Raji (cell line): ENCODE results near the gene SLC6A19.

Source experiments
- POLR2A ChIP-seq: IDR thresholded peaks from 2 replicates; pipeline ENCODE4 v1.6.1; 2011; ENCODE audit warnings: low read depth, low read length, control low read depth; ENCODE audit not compliant: insufficient read depth

Gene SLC6A19

DNA sequence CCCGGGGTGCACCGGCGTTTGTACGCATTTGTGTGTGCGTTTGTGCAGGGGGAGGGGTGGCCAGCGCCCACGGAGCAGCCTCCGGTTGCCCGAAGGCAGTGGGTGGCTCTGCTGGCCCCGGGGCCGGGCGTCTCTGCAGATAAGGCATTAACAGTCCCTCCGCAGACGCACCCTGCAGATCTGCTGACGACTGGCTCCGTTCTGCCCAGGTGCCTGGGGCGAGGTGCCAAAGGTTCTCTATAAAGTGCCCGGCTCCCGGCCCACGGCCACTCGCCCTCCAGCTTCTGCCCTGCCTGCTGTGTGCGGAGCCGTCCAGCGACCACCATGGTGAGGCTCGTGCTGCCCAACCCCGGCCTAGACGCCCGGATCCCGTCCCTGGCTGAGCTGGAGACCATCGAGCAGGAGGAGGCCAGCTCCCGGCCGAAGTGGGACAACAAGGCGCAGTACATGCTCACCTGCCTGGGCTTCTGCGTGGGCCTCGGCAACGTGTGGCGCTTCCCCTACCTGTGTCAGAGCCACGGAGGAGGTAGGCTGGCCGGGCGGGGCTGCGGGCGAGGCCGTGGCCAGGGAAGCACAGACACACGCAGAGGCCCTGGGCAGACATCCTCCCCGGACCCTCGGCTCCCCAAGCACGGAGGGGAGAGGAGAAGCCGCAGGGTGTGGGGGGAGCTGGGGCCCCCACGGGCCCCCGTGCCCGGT, at the start of gene SLC6A19:
SLC6A19 (plus strand) TSS at position 269 of the 699 bp plus-strand sequence; CDS start at position 325, 56 bp downstream.
- no peak for TF ChIP-seq POLR2A

DNA sequence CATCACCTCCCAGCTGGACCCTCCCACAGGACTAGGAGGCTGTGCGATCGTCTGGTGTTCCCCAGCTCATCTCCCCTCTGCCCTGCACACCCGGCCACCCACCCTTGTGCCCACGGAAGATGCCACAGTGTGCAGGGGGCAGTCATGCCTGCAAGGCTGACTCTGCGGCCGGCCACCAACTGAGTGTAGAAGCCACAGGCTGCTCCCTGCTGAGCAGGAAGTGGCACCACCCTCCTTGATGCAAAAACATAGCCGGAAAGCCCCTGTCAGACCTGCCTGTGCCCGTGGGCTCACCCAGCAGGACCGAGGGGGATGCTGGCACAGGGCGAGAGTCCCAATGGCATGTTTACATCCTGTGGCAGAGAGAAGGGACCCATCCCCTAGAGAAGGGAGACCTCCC, 49.2 kb upstream of the SLC6A19 start:
- no peak for TF ChIP-seq POLR2A

DNA sequence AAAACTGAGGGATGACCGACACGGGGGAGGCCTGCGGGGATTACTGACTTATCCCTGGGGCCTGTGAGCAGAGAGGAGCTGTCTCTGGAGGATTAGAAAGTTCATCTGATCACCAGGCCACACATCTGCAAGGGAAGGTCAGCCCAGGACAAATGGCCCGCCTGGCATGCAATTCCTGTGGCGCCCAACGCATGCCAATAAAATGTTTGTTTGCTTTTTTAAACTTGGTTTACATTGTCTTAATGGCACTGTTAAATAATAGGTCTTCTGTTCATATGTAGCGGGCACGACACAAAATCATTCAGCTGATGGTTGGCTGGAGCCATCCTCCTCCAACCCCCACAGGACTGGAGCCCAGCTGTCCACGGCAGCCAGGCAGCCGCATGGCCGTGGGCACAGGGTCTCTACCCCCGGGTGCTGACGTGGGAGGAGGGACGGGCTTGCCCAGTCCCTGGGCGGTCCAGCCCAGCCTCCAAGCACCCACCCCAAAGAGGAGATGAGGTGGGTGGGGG, 48.6 kb upstream of the SLC6A19 start:
- no peak for TF ChIP-seq POLR2A

DNA sequence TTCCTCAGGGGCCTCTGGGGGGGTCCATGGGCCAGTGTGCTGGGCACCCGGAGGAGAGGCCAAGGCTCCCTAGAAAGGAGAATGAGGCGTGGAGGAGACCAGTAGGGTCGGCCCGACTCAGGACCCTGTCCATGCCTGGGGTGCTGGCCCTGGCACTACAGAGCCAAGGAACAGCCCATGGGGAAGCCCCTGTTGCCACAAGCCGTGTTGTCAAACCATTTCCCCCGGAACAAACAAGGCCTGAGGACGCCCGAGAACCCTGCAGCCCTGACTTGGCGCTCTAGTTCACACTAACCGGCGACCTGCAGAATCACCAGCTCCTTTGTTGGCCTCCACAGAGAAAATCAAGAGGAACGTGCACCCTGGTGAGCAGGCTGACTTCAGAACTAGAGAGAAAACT, 48.0 kb upstream of the SLC6A19 start:
- no peak for TF ChIP-seq POLR2A

DNA sequence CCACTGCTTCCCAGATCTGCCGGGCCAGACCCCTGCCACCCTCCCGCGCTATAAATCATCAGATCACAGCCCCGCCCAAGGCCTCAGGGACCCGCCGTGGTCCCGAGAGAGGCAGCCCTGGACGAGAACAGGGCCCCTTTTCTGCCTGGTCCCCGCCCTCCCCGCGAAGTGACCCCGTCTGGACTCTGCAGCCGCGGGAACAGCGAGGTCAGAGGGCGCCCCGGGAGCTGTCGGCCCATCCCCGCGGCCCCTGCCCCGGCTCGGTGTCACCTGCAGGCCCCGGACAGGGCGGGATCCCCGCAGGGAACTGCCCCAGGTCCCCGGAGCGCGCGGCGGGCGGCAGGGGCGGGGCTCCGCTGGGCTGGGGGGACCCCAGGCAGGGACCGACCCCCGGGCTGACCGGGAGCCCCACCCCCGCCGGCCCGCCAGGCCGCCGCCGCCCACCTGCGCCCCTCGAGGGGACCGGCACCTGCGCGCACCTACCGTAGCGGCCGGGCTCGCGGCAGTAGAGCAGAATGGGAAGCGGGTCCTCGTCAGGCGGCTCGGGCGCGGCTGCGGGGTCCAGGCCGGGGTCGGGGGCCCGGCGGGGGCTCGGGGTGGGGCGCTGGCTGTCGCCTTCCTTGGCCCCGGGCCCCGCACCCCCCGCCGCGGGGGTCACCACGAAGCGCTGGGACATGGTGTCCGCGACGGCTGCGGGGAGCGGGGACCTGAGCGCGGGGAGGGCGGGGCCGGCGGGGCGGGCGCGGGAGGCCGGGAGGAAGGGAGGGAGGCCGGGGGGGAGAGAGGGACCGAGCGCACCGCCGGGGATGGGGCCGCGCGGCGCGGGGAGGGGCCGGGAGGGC, 46.0 kb upstream of the SLC6A19 start:
- no peak for TF ChIP-seq POLR2A

DNA sequence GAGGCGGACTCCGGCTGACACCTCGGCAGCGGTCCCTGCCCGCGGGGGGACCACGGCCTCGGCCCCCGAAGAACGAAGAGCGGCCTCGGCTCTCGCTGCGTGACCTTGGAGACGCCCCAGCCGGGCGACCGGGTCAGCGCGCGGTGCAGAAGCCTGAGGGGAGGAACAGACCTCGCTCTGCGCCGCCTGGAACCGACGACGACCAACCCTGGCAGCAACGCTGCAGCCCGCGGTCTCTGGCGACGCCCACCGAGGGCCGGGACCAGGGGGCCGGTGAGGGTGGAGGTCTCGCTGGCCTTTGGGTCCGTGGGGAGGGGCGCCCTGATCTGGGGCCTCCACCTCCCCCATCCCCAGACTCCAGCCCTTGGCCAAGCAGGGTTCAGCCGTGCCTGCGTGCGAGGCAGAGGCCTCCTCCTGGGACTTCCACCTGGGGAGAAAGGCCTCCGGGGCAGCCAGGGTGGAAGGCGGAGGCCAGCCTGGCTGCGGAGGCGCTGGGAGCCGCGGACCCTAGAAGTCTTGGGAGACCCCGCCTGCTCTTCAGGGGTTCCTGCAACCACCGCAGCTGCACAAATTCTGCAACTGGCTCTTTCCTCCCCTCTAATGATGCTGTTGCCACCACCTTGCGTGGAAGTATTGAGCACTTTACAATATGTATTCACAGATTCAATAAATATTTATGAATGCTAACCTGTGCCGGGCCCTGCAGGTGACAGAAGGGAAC, 45.2 kb upstream of the SLC6A19 start:
- TF ChIP-seq POLR2A = no peak

DNA sequence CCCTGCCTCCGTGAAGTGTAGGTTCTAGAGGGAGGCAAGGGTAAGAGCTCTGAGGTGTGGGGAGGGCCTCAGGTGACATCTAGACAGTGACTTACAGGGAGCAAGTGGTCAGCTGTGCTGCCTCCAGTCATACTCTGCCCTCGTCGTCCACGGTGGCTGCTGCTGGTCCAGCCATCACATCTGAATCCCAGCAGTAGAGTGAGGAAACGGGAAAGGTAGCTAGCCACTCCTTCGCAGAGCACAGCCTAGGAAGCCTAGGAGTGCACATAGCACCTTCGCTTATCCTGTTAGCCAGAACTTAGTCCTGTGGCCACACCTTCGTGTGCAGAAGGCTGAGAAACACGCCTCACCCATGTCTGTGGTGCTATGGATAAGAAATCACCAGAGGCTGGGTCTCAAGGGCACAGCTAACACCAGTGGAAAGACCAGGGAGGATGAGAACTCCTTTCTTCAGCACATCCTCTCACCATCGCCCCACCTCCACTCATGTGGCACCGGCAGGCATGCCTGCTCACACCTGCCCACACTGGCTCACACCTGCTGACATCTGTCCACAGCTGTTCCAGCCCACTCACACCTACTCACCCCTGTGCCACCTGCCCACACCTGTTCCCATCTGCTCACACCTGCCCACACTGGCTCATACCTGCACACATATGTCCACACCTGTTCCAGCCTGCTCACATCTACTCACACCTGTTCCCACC, 44.5 kb upstream of the SLC6A19 start:
- TF ChIP-seq POLR2A = no peak

DNA sequence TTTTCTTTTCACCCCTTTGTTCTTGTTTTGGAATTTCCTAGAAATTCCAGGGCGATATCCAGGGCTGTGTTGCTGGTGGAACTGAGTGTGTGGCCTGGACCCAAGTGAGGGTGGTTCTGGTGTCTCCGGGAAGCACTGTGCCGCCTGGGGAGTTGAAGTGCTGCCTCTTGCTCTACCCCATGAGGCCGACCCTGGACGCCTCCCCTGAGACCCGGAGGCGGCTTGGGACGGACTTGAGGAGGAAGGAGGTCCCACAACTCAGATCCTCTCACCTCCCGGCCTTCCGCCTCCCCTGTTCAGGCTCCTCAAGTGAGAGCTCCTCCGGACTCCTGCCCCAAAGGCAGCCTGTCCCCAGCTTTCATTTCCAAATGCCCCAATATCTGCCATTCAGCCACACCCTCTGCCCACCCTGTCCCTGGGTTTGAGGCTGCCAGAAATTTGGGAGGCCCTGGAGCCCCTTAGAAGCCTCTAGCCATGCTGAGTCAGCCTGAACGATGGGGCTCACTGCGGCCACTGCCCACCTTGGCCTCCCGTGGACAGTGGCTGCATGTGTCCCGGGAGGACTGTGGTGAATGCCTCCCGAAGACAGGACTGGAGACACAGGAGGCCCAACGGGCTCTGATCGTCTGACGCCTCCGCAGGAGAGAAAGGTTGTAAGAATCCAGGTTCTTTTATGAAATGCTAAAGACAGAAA, 42.6 kb upstream of the SLC6A19 start:
- no peak for TF ChIP-seq POLR2A

DNA sequence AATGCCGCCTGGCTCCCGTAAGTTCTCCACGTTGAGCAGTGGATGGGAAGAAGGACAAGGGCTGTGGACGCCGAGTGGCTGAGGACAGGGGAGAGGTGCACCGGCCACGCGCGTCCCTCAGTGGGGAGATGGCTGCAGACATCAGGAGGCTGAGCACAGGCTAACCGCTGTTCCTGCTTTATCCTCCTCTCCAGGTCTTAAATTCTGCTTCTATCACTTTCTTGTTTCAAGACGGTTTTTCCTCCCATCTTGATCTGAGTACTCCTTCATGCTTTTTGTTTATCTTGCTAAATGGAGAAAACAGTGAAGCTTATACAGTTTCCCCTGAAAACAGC, 42.1 kb upstream of the SLC6A19 start:
- TF ChIP-seq POLR2A = no peak

DNA sequence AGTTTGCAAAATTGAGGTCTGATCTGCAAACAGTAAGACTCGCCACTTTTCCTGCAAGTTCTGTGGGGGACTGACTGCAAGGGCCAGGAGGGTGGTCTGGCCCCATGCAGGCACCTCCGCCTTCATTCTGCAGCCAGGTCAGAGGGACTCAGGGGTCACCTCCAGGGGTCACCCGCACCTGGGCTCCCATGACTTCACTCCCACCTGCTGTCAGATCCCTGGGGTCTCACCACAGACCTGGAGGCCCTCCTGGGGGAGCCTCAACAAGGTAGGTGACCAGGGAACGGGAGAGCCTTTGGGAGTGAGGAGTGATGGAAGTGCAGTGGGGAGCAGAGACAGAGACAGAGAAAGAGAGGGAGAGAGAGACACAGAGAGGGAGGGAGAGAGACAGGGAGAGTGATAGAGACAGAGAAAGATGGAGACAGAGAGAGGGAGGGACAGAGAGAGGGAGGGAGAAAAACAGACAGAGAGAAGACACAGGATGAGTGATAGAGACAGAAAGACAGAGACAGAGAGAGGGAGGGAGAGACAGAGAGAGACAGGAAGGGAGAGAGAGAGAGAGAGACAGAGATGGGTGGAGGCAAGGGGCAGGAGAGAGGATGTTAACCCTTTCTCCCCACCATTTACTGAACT, 41.5 kb upstream of the SLC6A19 start:
- TF ChIP-seq POLR2A = no peak

DNA sequence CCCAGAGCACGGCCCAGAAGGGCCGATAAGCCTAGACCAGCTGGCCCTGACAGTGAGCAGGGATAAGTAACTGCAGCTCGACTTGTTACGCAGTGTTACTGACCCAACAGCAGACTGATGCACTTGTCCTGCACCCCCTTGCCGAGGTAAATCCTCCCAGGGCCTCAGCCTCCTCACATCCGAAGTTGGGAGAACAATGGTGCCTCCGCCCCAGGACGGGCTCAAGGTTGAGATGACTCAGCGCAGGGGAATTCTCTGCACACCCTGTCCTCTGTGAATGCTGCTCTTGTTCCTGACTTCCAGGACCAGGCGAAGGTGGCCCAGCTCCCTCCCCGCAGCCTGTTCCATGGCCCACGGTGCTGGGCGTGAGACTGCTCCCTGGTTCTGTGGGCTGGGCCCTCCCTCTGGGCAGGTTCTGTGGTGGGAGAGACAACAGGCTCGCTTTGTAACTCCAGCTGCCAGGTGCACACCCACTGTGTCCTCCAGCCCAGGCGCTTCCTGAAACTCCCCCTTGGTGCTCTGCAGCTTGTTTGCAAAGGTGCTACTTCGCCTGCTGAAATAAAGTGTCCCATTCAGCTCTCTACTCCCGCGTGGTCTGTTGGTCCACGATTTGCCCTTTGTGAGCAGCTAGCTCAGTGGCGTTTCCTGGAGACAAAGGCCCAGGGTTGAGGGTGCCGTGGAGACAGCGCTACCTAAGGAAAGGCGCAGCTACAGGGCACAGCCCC, 40.1 kb upstream of the SLC6A19 start:
- TF ChIP-seq POLR2A = no peak

DNA sequence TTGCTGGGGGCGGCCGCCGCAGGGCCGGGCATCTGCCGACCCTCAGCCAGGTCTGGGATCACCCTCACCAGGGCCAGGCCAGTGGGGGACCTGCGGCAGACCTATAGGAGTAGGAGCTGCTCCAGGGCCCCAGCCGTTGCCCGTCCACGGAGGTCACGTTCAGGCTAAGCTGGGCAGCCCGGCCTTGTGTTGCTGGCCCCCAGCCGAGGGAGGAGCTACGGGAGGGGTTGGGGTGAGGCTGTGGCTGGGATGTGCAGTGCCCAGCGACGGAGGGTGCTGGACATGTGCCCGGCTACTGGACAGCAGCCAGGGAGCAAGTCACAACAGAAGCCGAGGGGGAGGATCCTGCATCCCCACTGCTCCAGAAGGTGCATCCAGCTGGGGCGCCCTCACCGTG, 39.6 kb upstream of the SLC6A19 start:
- TF ChIP-seq POLR2A = no peak

DNA sequence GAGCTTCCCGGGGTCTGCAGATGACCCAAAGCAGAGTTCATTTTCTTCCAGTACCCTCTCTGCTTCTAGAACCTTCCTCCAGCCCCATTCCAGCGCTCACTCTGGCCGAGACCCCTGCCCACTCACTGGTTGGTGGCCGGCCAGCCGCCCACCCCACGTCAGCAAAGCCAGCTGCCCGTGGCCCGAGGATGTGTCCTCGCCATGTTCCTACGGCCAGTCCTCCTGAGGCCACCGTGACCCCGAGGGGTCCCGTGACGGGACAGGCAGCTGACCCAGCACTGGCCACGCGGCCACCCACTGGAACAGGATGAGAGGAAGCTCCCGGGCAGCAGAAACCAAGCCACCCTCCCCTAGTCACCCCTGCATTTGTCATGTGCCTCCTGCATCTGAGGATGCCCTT, 39.1 kb upstream of the SLC6A19 start:
- TF ChIP-seq POLR2A = no peak
